Measurements from ENCODE around the gene NUP107.

GRCh38 chr12:68761901-68762630, 75.3 kb downstream of the NUP107 start:
- TF ChIP-seq CTCF (IDR thresholded peaks at IDR 0.05) (no peak), POLR2A (IDR thresholded peaks at IDR 0.05) (no peak), POLR2AphosphoS5 (IDR thresholded peaks at IDR 0.05) (no peak), EP300 (IDR thresholded peaks at IDR 0.05) (no peak)
